ENCODE measurements around the gene DYNLT4.
A peak's percentile ranks its signal among the peaks of the same experiment; 100 is the strongest.
"Not testable (repeated sequence)": the region's sequence is repeated elsewhere in the genome, so short reads cannot be mapped to it uniquely, and the experiment has no call there.

The DYNLT4 gene, protein sequence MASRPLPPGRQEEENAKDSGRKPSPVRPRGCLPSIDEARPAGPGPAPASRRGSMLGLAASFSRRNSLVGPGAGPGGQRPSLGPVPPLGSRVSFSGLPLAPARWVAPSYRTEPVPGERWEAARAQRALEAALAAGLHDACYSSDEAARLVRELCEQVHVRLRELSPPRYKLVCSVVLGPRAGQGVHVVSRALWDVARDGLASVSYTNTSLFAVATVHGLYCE

DNA sequence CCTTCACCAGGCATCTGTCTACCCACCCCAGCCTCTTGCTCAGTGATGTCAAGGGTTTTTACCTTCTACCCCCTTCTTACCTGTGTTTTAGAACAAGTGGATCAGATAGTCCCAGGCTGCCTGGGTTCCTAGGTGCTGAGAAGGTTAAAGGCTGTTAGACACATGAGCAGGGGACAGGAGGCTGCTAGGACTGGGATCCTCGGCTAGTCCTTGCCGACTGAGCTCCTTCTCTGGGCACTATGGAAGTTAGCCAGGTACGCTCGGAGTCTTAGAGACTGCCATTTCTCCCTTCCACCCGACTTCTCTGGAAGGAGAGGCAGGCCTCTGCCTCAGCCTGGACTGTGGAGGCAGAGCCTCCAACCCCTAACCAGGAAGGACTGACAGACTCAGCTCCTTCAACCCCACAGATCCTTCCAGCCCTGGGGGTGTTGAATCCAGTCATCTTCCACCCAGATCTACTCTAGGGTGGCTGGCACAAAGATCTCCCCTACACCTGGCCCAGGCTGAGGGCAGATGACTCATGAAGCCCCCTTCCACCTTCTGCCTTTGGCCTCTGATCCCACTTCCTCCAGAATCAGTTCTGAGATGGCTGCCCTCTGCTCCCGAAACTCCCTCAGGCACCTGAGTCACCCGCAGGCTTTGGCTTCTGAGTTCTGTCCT is at the start of gene DYNLT4:
Gene DYNLT4, minus strand, starts transcription at position 648 of the 660 bp plus-strand sequence. CDS start 683 bp downstream, outside the sequence.
- H3K4me3 ChIP-seq (ENCODE audit: low read length) = no peak within 1 kb of the TSS
- no peak for TF ChIP-seq ZNF274 (IDR thresholded peaks at IDR 0.05; ENCODE audit: low read depth, low read length)

DNA sequence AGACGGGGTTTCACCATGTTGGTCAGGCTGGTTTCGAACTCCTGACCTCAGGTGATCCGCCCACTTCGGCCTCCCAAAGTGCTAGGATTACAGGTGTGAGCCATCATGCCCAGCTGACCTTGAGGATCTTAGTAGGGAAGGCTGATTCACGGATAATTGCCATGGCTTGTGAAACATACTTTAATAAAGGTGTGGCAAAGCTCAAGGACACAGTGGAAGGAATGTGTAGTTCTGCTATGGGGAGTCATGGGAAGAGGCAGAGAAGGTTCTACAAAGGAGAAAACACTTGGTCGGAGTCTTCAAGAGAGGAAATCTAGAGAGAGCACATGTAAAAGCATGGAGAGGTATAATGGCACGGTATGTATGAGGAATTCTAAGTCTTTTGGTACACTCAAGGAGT is 48.6 kb upstream of the DYNLT4 start:
- no peak for TF ChIP-seq ZNF274 (IDR thresholded peaks at IDR 0.05; ENCODE audit: low read depth, low read length)
- no peak overlapping the region for H3K4me3 ChIP-seq (ENCODE audit: low read length)

DNA sequence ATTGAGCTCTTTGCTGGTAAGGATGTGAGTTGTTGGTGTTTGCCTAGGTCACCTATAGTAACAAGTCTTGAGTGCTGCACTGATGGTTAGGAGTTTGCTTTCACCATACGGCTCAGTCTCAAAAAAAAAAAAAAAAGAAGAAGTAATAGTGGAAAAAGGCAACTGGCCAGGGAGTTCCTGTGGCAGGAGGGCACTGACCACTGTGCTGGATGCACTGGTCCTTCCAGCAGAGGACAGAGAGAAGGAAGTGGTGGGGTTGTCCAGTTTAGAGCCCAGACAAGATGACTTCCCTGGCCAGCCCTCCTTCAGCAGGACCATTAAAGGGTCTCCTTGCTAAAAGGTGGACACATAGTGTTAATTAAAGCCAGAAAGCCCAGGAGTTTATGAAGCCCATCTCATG is 47.8 kb upstream of the DYNLT4 start:
- H3K4me3 ChIP-seq (ENCODE audit: low read length) = no peak overlapping the region
- TF ChIP-seq ZNF274 (IDR thresholded peaks at IDR 0.05; ENCODE audit: low read depth, low read length) = no peak

DNA sequence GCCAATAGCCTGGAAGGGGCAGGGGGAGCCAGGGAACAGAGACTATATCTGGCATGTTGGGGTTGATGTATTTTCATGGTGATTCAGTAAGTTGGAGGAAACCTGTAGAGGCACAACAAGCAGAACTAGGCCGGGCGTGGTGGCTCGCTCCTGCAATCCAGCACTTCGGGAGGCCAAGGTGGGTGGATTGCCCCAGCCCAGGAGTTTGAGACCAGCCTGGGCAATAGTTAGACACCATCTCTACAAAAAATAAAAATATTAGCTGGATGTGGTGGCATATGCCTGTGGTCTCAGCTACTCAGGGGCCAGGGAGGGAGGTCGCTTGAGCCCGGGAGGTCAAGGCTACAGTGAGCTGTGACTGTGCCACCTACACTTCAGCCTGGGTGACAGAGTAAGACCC is 46.0 kb upstream of the DYNLT4 start:
- no peak overlapping the region for H3K4me3 ChIP-seq (ENCODE audit: low read length)
- TF ChIP-seq ZNF274 (IDR thresholded peaks at IDR 0.05; ENCODE audit: low read depth, low read length) = no peak

DNA sequence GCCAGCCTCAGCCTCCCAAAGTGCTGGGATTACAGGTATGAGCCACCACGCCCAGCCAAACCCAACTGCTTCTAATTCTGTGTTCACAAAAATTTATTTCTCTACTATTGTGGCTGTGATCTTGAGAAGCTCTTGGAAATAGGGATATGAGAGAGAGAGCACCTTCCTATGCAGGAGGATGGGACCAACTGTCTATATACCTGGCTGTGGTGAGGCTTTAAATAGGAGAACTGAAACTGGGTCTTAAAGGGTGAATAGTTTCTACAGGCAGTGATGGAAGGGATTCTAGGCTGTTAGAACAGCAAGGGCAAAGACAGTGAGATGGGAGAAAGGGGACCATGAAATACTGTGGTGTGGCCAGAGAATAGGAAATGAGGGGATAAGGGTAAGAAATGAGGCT is 44.2 kb upstream of the DYNLT4 start:
- TF ChIP-seq ZNF274 (IDR thresholded peaks at IDR 0.05; ENCODE audit: low read depth, low read length) = no peak
- no peak overlapping the region for H3K4me3 ChIP-seq (ENCODE audit: low read length)

DNA sequence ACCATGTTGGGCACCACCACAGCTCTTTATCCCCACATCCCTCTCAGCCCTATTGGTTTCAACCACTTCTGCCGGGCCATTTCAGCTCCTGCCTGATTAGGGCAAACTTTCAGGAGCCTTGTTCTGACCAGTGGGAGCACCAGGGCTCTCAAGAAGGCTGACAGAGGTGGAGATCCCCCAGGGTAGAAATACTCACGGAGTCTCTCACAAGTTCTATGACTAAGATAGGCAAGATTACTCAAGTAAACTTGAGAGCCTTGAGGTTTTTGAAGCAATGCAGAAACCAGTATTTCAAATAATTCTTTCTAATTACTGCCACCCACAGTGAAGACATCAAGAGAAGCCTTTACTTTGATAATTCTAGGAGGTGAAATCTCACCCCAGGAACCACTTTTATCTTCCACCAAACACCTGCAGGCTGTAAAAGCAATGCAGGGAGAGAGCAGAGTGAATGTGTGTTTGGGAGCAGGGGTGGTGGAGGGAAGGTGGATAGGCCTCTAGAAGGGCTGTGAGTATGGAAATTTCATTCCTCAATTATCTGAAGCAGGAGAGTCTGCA is 42.5 kb upstream of the DYNLT4 start:
- H3K4me3 ChIP-seq (ENCODE audit: low read length) = no peak overlapping the region
- no peak for TF ChIP-seq ZNF274 (IDR thresholded peaks at IDR 0.05; ENCODE audit: low read depth, low read length)

DNA sequence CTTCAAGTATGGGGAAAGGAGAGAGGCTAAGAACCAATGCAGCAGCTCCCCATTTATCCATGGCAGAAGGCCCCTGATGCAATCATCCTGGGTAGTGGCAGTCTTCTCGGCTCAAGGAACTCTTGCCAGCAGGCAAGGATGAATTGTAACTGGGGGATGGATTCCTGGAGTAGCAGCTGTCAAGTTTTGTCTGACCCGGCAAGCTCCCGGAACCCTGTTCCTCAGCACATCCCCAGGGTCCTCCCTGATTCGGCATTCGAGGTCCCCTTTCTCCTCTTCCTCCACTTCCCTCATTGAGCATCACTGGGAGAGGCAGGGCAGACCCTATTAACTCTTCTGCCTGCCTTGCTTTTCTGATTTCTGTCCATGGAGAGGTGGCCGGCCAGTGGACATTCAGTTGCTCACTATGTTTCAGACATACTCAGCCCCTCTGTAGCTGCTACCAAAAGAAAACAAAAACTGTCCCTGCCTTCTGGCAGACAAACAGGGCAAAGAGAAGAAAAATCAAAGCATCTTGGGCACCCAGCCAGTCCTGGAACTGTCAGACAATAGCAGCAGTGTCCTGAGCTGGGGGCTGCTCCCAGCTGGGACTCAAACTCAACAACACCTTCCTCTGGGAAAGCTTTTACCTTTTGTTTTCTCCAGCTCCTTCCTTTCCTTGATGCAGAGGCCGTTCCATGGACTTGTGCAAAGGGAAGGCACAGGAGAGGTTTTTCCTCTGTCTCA is 41.5 kb upstream of the DYNLT4 start:
- no peak for TF ChIP-seq ZNF274 (IDR thresholded peaks at IDR 0.05; ENCODE audit: low read depth, low read length)
- no peak overlapping the region for H3K4me3 ChIP-seq (ENCODE audit: low read length)

DNA sequence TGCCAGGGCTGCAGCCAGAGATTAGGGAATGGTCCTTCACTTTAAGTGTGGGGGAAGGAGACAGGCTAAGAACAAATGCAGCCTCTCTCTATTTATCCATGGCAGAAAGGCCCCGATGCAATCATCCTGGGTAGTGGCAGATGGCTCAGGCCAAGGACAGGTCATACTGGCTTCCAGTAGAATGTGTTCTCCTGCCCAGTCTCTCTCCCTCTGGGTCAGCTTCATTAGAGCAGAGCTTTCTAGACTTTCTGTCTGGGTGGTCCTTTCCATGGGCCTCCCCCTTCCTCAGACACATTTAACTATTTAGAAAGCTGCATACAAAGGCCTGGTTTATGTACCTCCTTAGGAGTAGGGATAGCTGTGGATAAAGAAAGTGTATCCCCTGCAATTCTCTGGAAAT is 40.7 kb upstream of the DYNLT4 start:
- TF ChIP-seq ZNF274 (IDR thresholded peaks at IDR 0.05; ENCODE audit: low read depth, low read length) = no peak
- no peak overlapping the region for H3K4me3 ChIP-seq (ENCODE audit: low read length)

DNA sequence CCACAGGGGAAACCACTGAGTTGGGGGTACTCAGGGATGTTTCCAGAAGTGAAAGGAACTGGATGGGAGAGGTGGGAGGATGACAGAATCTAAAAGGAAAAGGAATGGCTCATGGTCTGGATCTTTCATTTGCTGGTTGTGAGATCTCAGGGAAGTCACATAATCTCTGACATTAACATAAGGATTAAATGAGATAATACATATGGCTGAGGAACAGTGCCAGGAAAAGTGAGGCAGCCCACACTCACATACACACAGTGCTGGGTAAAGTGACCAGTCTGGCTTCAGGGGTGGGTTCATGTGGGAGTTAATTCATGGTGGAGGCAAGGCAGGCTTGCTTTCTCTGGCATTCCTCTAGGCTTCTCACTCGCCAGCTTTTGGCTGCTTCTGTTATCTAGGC is 39.8 kb upstream of the DYNLT4 start:
- no peak overlapping the region for H3K4me3 ChIP-seq (ENCODE audit: low read length)
- no peak for TF ChIP-seq ZNF274 (IDR thresholded peaks at IDR 0.05; ENCODE audit: low read depth, low read length)

DNA sequence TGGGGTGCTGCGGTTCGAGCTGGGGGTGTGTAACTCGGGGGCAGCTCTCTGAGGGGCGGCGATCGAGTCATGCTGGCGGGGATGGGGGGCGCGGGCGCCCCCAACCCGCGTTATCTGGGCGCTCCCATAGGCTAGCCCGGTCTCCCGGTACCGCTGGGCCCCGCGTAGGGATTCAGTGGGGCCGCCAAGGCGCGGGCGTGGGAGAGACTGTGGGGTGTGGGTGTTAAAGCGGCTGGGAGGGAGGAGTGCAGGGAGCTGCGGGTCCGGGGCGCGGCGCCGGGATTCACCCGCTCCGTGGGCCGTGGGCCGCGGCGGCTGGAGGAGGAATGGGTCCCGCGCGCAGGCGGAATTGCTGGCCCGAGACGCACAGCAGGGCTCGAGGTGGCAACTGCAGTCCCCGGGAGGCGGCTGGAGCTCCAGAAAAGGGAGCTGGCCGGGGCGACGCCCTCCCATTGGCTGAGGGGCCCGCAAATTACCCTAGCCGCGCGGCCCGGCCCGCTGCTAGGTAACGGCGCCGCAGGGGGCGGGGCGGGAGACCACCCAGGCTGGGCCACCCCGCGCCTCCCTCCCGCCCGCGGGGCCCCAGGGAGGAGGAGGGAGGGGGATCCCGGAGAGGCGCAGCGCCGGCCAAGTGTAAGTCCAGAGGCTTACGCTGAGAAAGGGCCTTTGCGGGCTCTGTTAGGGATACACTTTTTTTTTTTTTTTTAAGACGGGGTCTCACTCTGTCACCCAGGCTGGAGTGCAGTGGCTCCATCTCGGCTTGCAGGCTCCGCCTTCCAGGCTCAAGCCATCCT is 35.9 kb upstream of the DYNLT4 start, which contains the start of gene PTCH2:
Gene PTCH2, minus strand, starts transcription at position 392 of the 794 bp plus-strand sequence. Its CDS starts 321 bp downstream, at position 71.
- peak within 1 kb of the TSS; percentile 34; the same call in 1 of the 2 replicates for H3K4me3 ChIP-seq (ENCODE audit: low read length)

DNA sequence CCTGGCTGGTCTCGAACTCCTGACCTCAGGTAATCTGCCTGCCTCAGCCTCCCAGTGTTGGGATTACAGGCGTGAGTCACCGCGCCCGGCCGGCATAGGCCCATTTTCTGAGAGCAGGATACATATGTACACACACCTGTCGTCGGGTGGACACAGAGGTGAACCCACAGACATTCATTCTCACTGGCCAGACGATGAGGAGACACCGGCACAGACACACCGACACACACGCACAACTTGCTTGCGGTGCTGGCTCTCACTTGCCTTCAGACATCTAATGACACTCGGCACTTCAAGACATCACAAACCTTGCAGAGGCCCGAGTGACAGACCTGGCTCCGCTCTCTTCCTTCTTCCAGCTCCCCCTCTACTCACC is 35.3 kb upstream of the DYNLT4 start:
- peak overlapping the region; percentile 34; the same call in 1 of the 2 replicates for H3K4me3 ChIP-seq (ENCODE audit: low read length)
- no peak for TF ChIP-seq ZNF274 (IDR thresholded peaks at IDR 0.05; ENCODE audit: low read depth, low read length)

More for the DNA sequence above, 35.9 kb upstream of the DYNLT4 start, which contains the start of gene PTCH2:
- no peak for TF ChIP-seq ZNF274 (IDR thresholded peaks at IDR 0.05; ENCODE audit: low read depth, low read length)

DNA sequence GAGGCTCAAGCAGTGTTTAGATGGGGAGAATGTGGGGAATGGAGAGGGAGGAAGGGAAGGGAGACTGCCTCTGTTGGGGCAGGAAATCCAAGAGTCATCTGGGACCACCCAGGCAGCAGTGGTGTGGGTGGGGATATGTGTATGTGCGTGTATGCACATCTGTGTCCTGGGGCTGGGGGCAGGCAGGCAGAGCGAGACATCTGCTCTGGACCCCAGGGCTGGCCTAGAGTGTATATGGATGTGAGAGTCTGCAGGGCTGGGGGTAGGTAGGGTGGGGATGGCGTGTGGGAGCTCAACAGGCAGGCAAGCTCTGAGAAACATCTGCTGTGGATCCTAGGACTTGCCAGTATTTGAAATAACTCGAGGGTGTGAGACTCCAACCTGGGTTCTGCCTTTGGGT is 32.4 kb upstream of the DYNLT4 start:
- TF ChIP-seq ZNF274 (IDR thresholded peaks at IDR 0.05; ENCODE audit: low read depth, low read length) = no peak
- H3K4me3 ChIP-seq (ENCODE audit: low read length) = no peak overlapping the region

DNA sequence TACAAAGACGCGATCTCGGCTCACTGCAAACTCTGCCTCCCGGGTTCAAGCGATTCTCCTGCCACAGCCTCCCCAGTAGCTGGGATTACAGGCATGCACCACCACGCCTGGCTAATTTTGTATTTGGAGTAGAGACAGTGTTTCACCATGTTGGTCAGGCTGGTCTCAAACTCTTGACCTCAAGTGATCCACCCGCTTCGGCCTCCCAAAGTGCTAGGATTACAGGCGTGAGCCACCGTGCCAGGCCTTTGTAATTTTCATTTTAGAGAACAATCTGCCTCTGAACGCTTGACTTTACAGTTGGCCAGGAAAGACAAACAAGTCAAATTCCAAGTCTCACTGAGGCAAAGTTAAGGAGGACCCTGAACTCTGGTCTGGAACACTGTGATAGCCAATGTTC is 31.1 kb upstream of the DYNLT4 start:
- H3K4me3 ChIP-seq (ENCODE audit: low read length) = not testable (repeated sequence)
